Hippocampal formation (tissue), 2 donors: ENCODE measurements around the gene ZFYVE28.
"Not testable (repeated sequence)": the region's sequence is repeated elsewhere in the genome, so short reads cannot be mapped to it uniquely, and the experiment has no call there.

Experiments used
- DNase-seq, 2 donors: peaks; one replicate each; lab custom pipeline; 2025; lab: John Stamatoyannopoulos, UW

ZFYVE28 gene

DNA sequence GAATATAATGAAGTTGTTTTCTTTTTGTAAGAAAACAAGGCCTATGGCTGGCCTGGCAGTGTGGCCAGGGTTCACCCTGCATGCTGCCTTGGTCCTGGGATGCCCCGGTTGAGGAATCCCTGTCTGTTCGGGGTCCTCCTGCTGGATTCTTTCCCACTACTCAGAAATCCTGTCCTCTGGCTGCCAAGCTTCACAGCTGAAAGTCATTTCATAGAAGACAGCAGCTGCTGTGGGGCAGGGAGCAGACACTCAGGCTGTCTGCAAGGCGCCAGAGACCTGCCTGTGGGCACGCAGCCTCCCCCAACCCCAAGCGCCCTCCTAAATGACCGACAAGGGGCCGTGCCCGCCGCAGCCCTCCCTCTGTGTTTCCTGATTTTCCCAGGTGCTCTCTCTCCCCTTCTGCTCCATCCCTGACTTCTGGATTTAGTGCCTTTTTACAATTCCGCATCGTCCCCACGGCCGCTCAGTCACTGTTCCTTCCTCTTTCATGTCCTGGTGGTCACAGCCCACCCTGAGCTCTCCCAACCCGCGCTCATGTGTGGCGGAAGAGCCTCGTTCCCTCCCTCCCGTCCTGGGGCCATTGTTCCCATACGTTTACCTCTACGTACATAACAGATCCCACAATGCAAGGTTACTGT, 27.5 kb downstream of the ZFYVE28 start:
- no peak for DNase-seq

DNA sequence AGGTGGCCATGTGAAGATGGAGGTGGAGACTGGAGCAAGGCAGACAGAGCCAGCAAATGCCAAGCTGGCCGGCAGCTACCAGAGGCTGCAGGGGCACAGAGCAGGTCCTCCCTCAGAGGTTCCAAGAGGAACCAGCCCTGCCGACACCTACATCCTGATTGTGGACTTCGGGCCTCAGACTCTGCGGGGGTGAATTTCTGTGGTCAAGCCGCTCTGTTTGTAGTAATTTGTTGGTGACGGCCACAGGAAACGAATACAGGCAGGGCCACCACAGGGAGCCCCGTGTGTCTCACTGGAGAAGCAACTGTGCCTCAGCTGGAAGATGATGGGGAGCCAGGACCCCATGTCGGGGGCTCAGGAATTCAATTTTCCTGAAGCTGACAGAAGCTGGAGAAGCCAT, 28.3 kb downstream of the ZFYVE28 start:
- no peak for DNase-seq

DNA sequence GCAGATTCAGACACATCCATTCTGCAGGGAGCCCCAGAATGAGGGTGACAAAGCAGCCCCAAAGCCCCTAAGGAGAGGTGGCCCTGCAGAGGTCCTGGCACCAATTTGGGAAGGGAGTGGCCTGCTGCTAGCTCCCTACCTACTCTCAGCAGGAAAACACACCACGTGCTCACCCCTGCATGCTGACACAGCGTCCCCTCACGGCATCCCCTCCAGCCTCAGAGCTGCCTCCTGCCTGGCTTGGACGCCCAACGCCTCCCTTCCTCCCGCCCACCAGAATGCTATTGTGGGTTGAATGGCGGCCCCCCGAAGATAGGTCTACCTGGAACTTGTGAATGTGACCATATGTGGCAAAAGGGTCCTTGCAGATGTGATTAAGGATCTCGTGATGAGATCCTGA, 28.8 kb downstream of the ZFYVE28 start:
- no peak for DNase-seq

DNA sequence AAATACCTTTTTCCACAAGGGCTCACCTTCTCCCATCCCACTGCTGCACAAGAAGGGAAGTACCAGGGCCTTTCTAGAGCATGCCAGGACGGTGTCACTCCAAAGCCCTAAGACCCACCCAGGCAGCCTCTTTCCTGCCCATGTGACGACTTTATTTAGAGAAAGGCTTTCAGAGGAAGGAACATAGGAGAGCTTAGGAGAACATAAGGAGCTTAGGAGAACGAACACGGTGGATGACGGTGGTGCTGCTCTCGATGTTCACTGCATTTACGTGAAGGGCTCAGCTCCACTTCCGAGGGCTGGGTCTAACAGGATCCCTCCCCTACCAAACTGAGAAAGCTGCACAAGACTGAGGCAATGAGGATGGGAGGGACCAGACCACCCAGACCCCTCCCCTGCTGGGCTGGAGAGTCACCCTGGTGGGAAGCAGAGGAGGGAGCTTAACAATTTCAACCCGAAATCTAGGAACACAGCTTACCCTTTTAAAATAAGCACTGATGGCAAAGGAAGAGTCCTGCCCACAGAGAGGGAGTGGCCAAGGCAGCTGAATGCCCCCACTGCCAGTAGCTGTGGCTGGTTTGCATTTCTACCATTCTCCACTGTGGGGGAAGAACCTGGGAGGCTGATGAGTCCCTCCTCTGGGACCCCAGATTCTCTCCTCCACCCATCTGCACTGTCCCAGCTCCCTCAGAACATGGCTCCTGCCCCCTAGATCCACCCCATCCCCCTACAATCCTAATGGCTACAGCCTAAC, 29.8 kb downstream of the ZFYVE28 start:
- no peak for DNase-seq

DNA sequence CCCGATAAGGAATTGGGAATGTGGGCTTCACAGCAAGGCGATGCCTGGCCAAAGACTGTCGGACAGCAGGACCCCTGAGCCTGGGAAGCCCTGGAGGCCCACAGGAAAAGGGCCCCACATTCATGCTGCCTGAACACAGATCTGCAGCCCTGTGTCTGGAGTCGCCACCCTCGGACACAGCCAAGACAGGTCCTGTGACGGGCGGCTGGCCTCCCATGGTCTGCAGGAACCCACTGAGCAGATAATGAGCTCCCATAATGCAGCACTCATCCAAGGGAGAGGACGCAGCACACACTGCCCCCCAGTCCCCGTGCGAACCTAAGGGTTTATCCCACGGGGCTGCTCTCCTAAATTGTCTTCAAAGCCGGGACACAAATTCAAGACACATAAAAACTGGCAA, 30.6 kb downstream of the ZFYVE28 start:
- no peak for DNase-seq

DNA sequence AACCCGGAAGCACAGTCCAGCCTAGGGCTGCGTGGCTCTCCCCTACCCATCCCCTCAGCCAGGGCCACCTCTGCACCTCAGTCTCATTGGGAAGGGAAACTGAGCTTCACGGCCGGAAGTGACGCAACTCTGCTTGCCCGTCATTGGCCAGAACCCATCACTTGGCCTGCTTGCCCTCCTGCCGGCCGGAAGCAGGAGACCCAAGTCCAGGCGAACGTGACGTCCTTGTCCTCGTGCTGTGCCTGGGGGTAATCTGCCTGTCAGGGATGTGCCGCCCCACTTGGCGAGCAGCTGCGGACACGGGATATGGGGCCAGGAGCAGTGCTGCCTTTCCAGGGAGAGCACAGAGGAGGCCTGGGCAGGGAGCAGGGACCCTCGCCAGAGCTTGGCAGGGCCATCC, 31.2 kb downstream of the ZFYVE28 start:
- DNase-seq: no peak

DNA sequence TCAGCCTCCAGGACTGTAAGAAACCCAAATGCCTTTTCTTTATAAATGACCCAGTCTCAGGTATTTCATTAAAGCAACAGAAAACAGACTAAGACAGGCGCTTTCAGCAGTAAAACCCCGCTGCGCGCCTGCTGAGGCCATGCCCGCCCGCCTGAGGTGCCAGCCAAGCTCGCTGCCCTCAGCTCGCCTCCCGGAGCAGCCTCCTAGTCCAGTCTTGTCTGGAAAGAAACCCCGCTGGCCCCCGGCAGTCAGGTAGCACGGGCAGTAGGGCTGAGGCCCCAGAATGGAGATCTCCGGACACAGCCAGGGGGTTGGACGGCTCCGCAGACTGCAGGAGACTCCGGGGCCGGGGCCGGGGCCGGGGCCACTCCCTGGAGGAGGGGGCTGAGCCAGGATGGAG, 31.7 kb downstream of the ZFYVE28 start:
- DNase-seq: no peak

DNA sequence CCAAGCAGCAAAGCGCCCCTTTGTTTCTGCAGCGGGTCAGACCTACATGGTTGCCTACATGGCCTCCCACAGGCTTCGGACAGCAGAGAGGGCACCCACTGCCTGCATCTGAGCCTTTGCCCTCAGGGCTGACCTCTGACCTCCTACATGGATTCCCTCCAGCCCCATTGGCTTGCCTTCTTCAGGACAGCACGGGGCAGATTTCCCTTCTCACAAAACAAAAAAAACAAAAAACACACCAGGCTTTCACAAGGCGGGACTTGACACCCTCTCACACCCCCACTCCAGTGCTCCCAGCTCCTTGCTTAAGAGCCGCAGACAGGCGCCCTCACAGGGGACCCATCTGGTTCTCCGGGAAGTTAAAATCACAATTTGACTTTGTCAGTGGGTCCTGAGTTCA, 32.9 kb downstream of the ZFYVE28 start:
- no peak for DNase-seq

DNA sequence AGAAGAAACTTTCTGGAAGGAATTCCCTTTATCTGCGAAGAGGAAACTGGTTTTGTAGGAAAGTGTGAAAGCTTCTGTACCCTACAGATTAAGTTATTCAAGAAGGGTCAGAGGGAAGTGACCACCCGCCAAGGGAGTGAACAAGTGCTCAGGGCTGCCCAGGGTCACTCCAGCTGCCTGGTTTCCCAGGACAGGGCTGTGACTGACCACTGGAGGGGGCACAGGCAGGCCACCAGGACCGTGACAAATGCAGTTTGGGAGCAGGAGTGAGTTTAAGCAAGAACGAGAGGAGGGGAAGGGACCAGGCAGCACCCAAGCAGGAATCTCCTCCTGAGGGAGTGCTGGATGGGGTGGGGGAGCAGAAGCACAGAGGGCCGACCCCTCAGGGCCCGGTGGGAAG, 34.2 kb downstream of the ZFYVE28 start:
- no peak for DNase-seq

DNA sequence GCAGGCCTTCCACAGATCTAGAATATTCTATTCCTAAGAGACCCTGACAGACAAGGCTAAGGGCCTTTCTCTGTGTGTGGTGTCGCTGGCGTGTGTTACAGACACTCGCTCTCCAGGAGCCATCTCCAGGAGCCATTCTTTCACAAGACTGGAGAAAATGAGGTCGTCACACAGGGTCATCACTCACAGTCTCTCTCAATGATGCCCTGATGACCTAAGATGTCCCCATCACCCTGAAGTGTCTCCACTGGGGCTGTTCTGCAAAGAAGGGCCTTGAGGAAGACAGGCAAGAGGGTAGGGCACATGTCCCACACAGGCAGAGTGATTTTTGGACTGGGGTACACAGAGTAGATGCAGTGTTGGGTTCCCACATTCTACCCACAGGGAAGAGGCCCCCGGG, 34.7 kb downstream of the ZFYVE28 start:
- DNase-seq: no peak

DNA sequence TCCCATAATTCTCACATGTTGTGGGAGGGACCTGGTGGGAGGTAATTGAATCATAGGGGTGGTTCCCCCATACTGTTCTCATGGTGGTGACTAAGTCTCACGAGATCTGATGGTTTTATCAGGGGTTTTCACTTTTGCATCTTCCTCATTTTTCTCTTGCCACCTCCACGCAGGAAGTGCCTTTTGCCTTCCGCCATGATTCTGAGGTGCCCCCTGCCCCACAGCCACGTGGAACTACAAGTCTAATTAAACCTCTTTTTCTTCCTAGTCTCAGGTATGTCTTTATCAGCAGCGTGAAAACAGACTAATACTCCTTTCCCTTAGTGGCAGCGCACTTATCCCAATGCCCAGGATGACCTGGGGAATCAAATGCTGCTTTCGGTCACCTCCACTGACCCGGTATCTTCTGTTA, 35.2 kb downstream of the ZFYVE28 start:
- DNase-seq: not testable (repeated sequence)

DNA sequence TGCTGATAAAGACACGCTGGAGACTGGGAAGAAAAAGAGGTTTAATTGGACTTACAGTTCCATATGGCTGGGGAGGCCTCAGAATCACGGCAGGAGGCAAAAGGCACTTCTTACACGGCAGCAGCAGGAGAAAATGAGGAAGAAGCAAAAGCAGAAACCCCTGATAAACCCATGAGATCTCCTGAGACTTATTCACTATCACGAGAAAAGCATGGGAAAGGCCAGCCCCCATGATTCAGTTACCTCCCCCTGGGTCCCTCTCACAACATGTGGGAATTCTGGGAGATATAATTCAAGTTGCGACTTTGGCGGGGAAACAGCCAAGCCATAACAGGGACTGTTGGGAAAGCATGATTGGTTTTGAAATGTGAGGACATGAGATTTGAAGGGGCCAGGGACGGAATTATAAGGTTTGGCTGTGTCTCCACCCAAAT, 35.7 kb downstream of the ZFYVE28 start:
- DNase-seq: not testable (repeated sequence)

DNA sequence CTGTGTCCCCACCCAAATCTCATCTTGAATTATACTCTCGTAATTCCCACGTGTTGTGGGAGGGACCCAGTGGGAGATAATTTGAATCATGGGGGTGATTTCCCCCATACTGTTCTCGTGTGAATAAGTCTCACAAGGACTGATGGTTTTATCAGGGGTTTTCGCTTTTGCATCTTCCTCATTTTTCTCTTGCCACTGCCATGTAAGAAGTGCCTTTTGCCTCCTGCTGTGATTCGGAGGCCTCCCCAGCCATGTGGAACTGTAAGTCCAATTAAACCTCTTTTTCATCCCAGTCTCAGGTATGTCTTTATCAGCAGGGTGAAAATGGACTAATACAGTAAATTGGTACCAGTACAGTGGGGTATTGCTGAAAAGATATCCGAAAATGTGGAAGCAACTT, 37.9 kb downstream of the ZFYVE28 start:
- DNase-seq: not testable (repeated sequence)

DNA sequence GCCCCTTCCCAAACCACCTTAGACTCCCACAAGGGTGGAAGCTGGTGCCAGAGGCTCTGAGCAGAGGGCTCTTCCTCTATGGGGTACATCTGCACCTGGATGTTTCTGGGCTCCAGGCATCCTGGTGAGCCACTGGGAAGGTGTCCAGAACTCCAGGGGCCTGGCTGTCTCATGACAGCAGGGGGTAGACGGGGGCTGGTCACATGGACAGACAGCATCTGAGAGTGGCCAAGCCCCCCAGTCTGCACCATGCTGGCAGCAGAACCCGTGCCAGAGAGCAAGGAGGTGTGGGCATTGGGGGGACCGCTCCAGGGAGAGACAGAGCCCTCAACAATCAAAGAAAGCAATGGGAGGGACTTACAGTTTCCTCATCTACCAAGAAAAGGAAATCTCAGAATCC, 39.5 kb downstream of the ZFYVE28 start:
- DNase-seq: no peak

DNA sequence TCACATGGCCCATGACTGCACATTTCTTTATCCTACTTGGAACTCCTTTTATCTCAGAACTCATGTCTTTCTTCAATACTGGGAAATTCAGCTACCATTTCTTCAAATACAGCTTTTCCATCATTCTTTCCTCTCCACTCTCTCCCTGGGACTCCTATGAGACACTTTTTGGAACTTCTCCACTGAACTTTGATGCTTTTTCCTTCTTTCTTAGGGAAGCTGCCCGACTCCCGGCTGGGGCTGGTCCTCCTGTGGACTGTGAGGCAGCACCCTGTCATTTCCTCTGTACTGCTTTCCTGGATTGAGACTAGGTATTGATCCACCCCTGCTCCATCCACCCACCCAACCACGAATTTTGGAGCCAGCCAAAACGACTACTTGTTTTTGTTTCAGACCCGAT, 40.0 kb downstream of the ZFYVE28 start:
- DNase-seq: no peak

DNA sequence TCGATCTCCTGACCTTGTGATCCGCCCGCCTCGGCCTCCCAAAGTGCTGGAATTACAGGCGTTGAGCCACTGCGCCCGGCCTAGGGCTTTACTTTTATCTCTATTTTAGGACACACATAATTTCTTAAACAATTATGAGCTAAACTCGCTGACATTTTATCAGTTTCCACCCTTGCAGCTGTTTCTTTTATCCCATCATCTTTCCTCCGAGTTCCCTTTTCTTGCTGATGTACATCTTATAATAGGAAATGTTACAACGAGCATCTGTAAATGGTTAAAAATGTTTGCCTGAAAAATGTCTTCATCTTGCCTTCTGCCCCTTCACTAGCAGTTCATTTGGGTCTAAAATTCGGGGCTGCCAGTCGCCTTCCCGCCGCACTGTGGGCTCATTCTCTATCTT, 41.2 kb downstream of the ZFYVE28 start:
- DNase-seq: no peak

DNA sequence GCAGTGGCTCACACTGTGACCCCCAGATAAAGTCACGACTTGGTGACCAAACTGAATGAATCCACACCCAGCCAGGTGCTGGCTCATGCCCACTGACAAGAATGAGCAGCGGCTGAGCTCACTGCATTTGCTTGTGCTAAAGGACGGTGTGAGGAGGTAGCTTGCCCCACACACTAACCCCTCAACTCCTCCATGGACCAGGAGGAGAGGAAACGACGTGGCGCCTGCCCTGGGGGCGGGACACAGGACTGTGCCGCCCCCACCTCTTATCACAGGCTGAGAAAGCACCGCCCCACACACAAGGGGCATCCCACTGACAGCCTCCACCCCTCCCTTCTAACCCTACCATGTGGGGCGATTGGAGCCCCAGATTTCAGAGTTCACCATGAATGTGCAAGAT, 43.0 kb downstream of the ZFYVE28 start:
- no peak for DNase-seq

DNA sequence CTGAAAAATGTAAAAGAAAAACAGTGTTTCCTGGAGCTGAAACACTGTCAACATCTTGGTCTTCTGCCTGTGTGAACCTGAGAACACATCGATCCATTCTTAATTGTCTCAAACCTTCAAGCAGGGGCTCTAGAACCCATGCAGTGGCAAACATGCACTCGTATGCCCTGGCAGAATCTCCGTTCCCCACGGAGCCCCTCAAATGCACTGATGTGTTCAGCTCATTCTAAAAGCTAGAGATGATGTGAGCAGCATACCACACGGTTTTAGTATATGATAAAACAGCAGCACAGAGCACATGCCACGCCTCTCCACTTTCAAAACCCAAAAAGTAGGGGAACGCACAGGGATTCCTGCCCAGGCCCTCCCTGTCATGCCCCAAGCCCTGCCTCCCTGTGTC, 44.9 kb downstream of the ZFYVE28 start:
- no peak for DNase-seq

DNA sequence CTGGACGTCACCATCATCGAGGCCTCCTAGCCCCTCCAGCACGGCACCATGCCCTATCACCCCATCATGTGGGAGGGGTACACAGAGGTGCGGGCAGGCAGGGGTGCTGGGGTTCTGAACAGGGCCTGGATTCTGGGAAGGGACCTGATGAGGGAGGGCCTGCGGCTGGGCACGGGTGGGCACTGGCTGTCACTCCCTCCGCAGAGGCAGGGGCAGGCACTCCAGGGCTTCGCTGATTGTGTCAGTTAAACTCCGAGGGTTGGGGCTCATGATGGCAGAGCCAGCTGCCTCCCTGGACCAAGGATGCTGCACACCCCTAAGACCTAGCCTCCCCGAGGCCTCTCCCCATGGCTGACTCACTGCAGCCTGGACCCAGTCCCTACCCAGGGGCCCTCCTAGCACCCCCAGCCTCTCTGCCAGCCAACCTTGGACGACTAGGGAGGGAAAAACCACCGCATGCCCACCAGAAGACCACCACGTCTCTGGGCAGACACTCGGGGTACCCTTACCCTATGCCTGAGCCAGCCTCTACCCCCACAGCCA, 45.9 kb downstream of the ZFYVE28 start:
- no peak for DNase-seq

DNA sequence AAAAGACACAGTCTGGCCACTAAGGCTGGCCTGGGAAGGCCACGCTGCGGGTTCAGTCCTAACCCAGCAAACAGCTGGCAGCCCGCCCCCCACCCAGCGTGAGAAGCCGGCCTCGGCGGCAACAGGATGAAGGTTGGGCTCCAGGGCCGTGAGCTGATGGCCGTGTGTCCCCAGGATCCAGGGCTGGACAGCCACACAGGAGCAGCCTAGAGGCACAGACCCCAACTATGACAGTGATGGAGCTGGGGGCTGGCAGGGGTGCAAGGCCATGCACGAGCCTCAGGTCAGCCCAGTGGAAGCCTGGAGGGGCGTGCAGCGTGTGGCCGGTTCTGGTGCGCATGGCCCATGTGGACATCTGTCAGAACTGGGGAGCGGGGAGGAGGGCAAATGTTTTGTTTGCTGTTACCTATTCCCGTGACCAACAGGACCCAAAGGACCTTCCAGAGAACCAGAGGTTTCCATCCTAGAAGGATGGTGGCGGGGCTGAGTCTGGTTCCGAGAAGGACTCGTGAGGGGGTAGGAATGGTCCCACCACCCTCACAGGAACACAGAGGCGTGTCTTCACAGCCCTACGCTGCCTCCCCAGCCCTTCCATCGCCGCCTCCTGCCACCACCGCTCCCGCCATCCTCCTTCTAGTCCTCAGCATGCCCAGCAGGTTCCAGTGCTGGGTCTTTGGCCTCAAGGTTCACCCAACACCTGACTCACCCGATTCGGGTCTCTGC, 46.5 kb downstream of the ZFYVE28 start:
- DNase-seq: no peak

DNA sequence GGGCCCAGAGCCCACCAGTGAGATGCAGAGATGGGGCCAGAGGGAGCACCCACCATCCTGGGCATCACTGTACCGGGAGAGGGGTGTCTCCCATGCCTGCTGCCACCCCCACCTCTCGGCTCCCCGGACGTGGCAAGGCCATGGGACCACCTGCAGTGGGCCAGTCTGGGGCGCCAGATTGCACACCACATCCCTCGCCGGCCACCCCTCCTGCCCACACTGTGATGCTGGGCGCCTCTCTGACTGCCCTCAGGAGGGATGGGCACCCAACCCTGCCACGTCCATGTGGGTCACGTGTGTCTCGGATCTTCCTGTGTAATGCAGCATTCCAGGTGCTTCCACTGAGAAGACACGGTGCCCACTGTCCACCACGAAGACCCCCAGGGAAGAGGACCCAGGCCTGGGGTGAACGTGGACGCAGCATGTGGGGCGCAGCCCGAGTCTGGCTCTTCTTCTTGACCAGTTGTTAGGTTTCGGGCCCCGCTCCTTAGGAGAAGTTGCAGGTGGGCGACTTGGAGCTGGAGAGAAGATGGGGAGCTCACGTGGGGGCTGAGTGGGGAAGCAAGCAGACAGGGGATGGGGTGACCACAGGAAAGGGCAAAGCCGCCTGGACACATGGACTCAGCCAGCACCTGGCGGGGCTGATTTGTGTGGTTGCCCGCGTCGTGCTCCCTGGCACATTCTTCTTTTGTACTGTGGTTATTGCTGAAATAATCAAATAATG, 47.7 kb downstream of the ZFYVE28 start:
- no peak for DNase-seq

DNA sequence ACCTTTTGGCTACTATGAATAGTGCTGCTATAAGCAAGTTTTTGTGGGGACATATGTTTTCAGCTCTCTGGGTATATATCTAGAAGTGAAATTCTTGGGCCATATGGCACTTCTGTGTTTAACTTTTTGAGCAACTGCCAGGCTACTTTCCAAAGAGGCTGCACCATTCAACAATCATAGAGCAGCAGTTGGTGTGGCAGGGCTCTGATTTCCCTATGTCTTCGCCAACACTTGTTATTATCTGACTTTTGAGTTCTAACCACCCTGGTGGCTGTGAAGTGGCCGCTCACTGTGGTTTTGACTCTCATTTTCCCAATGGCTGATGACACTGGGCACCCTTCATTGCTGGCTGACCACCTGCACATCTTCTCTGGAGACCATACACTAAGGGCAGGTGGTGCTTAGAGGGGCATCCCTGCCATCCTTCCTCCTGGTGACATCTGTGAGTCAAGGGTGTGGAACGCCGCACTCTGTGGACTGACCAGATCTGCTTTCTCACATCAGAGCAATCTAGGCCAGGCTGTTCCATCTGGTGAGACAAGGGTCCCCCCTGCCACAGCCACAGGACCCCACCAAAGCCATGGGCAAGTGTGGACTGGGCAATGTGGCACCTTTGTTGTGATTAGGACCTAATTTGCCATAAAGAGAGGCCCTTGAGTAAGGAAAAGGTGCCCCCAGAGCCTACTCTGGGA, 49.6 kb downstream of the ZFYVE28 start:
- no peak for DNase-seq
